NCI-H2227 (cell line): ENCODE results near the gene TUBA4B.
"Not testable (repeated sequence)": the region's sequence is repeated elsewhere in the genome, so short reads cannot be mapped to it uniquely, and the experiment has no call there.

ENCODE experiments used
- DNase-seq: peaks from one replicate; lab custom pipeline; 2025; ENCODE audit not compliant: unreplicated experiment; lab: John Stamatoyannopoulos, UW

Gene TUBA4B

DNA sequence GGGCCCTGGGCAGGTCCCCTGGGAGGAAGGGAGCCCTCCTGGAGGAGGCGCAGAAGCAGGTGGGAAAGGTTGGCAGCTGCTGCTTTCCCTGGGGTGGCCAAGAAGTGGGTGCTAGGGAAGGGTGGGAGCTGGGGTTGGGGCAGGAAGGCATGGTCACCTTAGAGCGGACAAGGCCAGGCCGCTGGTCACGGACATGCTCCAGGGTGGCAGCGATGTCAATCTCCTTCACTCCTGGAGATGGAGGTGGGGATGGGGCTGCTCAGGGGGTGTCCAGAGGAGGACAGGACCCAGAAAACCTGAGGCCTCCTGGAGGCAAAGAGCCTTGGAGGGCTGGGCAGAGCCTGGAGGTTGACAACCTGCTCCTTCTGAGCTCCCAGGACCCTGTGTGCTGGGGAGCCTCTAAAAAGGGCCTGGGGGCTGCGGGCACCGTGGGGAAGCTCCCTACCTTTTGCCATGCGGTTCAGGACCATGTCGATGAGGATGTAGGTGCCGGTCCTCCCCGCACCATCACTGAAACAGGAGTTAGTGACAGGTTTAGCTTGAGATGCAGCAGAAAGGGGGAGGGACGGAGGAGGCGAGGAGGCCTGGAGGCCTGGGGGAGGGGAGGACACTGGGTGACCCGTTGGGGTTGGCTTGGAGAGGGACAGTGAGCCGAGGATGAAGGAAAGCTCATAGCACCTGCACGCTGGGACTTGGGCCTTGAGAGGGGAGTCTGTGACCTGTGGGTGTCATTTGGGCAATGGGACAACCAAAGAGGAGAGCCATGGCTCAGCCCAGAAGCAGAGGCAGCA, 37.5 kb downstream of the TUBA4B start:
- DNase-seq, result no peak

DNA sequence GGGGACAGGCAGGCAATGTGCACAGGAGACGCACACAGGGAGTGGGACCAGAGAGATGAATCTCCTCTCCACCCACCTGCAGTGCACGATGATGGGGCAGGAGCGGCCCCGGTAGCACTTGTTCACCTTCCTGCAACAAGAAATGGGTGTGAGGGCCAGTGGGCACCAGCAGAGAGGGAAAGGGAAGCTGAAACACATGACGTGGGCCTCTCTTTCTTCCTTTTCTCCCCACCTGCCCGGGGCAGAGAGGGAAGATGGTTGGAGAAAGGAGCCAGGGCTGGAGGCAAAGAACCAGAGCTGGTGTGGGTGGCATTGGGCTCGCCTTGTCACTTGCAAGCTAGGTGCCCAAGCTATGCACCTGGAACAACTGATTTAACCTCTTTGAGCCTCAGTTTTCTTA, 38.4 kb downstream of the TUBA4B start:
- DNase-seq, result no peak

DNA sequence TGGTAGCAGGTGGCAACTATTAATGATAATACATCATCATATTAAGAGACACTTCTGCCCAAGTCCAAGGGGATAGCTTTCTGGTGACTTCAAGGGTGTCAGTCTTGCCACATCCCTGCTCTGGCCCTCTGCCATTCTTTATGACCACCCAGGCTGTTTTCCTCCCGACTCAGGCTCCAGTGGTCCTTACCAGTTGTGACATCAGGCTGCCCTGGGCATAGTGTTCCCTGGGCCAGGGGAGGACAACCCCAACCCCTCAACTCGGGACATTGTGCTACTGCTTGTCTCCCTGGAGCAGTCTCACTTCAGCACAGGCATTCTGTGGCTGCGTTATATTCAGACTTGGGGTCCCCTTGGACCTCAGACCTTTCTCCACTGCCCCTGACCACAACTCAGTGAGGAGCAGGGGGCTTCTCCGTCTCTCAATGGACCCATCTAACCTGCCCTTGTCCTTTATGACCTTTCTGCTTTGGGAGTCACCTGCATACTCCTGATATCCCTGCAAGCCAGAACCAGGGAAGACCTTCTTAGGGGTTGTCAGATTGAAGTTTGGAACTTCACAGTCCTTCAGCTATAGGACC, 39.0 kb downstream of the TUBA4B start:
- no peak for DNase-seq

DNA sequence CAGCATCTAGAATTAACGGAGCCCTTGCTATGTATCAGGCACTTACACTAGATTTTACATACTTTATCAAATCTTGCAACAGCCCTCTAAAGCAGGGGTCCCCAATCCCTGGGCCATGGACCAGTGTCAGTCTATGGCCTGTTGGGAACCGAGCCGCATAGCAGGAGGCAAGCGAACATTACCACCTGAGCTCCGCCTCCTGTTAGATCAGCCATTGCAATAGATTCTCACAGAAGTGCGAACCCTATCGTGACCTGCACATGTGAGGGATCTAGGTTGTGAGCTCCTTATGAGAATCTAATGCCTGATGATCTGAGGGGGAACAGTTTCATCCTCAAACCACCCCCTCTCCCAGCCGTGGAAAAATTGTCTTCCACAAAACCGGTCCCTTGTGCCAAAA, 39.6 kb downstream of the TUBA4B start:
- no peak for DNase-seq

DNA sequence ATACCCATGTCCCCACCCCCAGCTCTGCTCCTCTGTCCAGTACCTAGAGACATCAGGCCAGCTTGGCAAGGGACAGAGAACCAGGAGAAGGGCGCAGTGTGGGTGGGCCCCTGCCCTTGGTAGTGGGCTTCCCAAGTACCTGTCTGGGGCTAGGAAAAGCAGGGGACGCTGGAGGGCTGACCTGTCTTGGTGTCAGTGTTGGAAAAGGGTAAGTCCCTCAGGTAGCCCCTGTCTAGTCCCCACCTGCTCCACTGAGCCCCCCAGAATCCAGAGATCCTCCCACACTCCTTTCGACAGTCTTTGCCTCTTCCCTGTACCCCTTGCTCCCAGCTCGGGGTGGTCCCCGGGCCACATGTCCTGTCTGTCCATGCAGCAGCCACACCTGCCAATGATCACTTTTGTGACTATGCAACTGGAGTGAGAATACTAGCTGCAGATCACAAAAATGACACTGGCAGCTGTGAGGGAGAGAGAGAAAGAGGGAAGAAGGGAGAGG, 40.7 kb downstream of the TUBA4B start:
- DNase-seq, result no peak

DNA sequence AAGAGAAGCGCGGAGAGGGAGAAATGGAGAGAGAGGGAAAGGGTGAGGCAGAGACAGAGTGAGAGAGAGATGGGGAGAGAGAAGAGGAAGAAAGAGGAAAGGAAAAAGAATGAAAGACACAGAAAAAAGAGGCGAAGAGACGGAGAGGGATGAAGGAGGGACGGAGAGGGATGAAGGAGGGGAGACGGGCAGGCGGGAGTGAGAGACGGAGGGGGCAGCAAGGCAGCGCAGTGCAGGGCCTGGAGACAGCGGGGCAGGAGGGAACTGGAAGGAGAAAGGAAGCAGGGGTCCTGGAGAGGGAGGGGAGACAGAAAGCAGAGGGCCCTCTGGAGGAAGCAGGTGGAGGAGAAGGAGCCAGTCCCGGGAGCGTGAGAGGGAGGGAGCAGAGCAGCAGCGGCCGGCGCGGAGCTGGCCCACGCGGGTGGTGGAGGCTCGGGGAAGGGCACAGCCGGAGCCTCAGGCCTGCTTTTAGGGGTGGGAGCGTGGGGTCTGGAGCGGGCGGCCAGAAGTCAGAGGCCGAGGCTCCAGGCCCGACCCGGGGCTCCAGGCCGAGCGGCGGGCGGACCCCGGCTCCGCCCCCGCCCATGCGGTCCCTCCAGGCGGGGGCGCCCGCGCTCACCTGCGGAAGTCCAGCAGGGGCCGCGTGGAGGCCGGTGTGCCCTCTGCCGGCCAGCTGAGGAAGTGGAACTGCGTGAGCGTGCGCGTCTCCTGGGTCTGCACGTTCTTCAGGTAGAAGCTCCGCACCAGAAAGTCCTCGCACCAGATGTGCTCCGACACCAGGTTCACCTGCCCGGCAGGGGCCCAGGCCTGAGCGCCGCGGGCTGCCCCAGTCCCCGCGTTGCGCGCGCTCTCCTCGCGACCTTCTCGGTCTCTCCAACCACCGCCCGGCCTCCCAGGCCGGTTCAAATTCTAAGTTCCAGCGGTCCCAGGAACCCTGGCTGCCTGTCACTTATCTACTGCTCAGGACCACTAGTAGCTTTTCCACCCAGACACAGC, 41.6 kb downstream of the TUBA4B start:
- DNase-seq, result no peak

DNA sequence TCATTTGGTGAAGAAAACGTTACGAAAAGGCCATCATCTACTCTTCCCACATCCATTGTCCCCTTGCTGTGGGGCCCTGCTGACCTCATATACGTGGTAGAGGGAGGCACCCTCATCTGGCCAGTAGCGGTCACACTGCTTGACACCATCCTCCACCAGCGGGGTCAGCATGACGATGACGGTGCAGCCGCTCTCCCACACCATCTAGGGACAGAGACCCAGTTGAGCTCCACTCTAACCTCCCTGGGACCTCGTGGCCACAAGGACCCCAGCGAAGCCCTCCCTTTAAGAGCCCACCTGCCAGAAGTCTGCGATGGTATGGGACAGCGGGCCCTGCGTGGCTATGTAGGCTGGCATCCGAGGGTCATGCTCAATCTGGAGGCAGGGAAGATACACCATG, 43.1 kb downstream of the TUBA4B start:
- DNase-seq, result no peak

DNA sequence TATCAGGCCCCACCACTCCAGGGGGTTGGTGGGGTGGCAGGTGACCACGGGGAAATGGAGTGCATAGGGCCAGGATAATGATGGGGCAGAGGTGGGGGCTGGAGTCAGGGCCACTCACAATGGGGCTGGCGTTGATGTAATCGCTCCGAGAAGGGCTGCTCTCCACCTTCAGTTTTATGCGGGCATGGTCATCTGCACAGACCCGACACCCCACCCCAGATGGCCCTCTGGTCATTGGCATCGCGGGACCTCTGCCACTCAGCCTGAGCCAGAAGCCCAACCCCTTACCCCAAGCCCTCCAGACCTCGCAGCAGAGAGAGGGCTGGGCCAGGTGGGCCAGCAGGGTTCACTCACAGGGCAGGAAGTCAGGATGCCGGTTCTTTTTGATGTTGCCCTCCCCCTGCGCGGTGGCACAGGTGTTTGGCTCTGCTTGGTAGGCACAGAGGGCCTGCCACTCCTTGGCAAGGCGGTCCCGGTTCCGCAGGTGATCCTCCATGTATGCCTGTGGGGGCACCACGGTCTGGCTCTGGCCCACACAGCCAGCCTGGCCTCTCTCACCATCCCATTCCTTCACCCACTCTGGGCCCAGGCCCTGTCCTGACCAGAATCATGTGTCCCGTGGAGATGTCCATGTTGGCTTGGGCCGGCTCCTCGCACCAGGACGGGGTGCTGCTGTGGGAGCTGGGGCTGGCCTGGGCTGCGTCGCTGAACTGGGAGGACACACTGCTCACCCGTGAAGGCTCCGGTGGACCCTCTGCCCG, 43.8 kb downstream of the TUBA4B start:
- no peak for DNase-seq

DNA sequence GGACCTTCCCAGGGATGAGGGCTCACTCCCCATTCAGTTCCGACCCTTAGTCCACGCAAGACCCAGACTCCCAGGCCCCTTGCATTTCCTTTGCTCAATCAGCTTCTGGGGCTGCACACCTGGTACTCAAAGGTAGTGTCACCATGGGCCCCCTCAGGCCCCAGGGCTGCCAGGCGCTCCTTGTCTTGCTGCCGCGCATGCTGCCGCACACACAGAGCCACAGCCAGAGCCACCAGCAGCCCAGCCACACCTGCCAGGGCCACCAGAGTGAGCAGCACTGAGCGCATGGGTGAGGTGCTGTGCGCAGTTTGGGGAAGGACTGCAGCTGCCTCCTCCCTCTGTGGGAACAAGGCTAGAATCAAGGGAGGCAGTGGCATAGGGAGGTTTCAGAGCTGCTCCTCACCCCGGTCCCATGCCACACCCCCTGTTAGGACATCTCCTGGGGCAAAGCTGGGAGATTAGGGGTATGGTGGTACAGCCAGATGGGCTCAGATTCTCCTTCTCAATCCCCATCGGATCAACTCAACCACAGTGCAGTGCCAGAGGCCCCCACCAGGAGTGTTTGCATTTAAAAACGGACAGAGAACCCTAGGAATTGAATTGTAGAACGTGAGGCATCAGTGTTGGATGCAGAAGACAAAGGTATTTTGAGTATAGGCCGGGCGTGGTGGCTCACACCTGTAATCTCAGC, 44.9 kb downstream of the TUBA4B start:
- DNase-seq, result no peak

DNA sequence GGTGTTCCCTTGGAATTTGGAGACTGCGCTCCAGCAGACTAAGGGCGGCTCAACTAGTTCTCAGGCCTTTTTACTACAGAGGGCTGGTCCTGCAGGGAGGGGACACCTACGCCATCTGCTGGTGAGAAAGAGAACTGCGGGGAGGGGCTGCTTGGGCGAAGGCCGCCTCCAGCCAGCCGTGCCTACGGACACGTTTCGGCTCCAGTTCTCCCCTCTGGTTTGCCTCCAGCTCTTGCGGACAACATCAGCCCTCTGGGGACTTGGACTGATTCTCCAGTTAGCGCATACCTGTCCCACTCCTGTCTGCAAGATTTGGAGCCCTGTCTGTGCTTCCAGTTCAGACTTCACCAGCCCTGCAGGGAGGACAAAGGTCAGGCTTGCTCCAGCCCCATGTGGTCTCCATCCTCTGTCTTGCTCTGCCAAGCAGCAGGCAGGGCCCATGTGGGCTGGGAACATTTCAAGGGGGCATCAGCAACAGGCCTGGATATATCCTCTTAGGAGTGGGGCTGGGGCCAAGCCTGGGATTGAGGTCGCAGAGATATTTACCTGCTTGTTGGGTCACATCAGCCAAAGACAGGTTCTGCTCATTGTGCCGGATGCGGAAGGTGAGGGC, 45.8 kb downstream of the TUBA4B start:
- peak; percentile 86 for DNase-seq

DNA sequence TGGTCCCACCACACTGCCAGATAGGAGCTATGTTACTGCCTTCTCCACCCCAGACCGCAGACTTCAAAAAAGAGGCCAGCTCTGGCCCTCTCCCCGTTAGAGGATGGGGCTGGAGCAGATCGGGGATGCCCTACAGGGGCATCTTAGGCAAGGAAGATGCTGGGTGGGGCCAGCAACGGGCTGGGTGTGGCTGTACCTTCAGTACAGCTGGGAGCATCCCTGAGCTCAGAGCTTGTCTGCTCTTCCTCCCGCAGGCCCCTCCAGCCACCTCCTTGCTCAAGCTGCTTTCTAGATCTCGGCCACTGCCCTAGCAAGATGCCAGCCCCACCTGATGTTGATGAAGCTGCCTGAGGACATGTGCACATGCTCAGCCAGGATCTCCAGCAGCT, 46.3 kb downstream of the TUBA4B start:
- no peak for DNase-seq

DNA sequence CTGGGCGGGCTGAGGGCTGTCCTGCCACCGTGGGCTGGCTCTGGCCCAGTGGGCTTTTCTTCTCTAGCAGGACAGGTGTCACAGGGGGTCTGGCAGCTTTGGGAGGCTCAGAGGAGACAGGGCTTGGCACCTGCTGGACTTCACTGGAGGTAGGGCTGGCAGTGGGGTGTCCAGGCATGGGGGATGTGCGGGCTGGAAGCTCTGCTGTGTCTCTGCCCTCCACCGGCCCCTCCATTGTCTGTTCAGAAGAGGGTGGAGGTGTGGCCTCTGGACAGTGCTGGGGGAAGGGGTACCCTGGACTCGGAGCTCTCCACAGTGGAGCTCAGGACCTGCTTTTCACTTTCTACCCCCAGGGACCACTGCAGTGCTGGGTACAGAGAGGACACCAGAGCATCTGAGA, 47.0 kb downstream of the TUBA4B start:
- DNase-seq, result no peak

DNA sequence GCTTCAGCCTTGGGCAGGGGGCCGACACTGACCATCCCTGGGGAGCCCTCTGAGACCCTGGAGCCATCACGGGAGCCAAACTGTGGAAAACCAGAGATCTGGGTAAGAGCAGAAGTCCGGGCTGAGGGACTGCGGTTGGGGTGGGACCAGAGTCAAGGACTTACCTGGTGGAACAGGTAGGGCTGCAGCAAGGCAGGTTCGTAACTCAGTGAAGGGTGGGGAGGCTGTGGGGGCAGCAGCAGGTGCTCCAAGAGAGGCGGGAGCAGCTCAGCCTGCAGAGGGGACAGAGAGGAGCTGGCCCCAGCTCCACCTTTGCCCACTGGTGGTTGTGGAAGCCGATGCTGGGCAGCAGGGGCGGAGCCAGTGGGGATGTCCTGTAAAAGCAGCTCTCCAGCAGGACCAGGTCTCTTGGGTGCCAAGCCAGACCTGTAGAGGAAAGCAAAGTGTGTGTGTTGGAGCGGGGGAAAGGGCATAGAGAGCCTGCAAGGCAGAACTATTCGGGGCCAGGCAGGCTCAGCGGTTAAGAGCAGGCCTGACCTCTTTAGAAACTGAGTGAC, 49.4 kb downstream of the TUBA4B start:
- no peak for DNase-seq

DNA sequence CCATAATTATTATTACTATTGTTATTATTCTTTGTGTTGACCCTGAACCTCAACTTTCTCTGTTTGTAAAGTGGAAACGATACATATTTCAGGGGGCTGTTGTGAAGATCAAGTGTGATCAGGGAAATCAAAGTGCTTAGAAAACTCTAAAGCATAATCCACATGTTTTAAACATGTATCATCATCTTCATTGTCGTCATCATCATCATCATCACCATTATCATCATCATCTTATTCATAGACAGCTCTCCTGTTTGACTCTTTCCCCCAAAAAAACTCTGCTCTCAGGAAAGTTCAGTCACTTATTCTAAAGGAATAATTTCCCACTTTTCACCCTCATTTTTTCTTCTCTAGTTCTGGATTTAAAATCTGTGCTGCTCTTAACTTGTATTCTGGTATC, 51.2 kb downstream of the TUBA4B start:
- DNase-seq, result no peak

DNA sequence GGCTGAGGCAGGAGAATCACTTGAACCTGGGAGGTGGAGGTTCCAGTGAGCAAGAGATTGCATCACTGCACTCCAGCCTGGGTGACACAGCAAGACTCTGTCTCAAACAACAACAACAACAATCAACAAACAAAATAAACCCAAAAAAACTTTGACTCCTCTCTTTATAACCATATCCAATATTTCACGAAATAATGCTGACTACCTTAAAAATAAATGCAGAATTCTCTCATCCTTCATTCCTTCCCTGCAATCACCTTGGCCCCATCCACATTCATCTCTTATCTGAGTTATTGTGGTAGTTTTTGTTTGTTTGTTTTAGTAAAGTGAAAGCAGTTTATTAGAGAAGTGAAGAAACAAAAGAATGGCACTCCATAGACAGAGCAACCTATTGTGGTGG, 53.0 kb downstream of the TUBA4B start:
- no peak for DNase-seq

DNA sequence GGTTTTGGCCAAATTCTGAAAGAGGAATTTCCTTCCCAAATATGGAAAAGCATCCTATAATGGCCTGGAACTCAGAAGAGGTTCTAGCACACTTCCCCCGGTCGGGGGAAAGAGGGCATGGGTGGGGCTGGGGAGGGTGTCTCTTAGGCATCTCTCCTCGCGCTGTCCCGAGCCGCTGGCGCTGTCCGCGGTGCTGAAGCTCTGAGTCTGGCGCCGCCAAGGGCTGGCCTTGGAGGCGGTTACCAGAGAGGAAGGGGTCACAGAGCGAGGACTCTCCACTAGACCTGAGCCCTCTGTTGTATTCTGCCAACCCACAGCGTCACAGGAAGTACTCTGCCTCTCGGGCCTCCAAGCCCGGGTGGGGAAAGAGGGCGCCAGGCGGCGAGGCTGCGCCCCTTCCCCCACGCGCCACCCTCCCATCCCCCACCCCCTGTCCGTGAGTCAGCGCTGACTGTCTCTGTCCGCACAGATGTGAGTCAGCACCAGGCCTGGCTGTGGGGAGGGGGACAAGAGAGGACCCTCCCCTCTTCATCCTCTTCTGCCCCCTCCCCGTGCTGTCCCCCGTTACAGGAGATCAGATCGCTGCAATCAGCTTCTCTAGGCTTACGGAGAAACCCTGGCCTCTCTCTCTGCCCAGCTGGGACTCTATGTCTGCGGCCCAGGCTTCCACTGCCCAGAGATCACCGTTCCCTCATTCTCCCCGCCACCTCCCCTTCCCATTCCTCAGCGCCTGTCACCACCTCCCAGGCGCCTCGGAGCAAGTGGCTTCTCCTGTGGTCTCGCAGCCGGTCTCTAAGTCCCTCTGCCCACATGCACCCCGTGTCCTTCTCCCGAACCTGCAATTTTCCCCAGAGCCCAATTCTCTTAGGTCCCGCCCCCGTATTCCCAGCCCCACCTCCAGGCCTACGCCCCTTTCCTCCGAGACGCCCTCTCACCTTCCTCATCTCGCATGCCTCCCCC, 55.4 kb downstream of the TUBA4B start:
- peak; percentile 81 for DNase-seq

DNA sequence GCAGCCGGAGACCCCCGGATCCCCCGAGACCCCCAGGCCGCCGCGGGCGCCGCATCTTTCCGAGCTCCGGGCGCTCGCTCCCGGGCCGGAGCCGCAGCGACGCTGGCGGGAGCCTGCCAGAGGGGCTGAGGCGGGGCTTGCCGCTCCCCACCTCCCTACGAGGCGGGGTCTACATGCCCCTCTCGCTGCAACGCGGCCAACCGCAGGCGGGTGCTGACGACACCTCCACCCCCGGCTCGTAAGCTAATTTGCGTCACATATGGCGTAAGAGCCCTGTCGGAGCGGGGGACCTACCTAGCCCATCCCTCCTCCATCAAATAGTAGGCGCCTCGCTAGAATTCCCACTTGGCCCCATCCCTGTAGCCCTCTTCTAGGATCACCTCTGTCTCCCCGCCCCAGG, 56.2 kb downstream of the TUBA4B start, which contains the start of gene PTPRN:
Gene PTPRN, minus strand, starts transcription at position 124 of the 400 bp plus-strand sequence. Its CDS starts 69 bp downstream, at position 55.
- peak; percentile 96 for DNase-seq

DNA sequence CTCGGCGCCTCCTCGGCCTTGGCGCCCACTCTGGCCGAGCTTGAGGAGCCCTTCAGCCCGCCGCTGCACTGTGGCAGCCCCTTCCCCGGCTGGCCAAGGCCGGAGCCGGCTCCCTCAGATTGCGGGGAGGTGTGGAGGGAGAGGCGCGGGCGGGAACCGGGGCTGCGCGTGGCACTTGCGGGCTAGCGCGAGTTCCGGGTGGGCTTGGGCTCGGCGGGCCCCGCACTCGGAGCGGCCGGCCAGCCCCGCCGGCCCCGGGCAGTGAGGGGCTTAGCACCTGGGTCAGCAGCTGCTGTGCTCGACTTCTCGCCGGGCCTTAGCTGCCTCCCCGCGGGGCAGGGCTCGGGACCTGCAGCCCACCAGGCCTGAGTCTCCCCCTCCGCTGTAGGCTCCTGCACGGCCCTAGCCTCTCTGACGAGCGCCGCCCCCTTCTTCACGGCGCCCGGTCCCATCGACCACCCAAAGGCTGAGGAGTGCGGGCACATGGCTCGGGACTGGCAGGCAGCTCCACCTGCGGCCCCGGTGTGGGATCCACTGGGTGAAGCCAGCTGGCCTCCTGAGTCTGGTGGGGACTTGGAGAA, 59.7 kb downstream of the TUBA4B start:
- not testable (repeated sequence) for DNase-seq
